ENCODE results near the gene ZDHHC11.

Gene ZDHHC11

DNA sequence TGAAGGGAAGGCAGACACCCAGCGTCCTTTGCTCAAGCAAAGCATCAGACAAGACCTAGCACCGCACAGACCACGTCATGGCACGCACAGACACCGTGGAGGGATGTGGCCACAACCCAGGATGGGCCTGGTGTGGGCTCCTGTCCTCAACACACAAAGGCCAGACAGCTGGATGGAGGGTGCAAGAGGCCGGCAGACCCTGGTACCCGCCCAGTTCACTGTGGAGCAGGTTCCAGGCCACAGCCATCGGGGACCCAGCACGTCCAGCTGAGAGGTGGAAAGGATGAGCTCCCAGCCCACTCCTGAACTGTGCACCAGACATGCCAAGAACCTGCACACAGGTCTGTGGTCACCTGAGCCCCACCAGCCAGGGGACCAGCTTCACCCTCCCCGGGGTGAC, 15.0 kb upstream of the ZDHHC11 start:
- no peak overlapping the region for H3K4me2 ChIP-seq (ENCODE audit: low read length)
- H3K9ac ChIP-seq (ENCODE audit: low read length): no peak overlapping the region

DNA sequence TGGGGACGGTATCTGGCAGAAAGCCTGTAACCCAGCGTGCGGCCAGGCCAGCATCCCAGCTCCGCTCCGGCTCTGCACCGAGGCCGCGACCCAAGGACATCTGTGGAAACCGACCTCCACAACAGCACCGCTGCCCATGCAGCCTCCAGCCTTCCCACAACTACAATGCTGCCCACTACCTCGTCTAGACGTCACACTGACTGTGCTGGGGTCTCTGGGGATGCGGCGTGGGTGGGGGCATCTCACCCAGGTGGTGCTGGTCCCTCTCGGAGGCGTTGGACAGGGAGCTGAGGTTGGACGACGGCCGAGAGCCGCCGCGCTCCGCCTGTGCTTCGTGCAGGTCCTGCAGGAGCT, 14.4 kb upstream of the ZDHHC11 start:
- WGBS (ENCODE audit: extremely low coverage, insufficient coverage, insufficient read length): no CpG with 5 or more reads among the region's 24 CpGs
- no peaks in the 10 kb centered on the region for H3K4me1 ChIP-seq (ENCODE audit: control insufficient read depth in 1 of 2, insufficient read depth in 2 of 2, low read length in 2 of 2)
- H3K9ac ChIP-seq (ENCODE audit: low read length): no peak overlapping the region
- H2AFZ ChIP-seq (ENCODE audit: insufficient read depth, low read length, poor library complexity): no peak overlapping the region
- H3K23ac ChIP-seq (ENCODE audit: low read length): no peak overlapping the region
- H2BK5ac ChIP-seq (ENCODE audit: low read depth, low read length, poor library complexity): no peak overlapping the region
- no peak overlapping the region for H4K8ac ChIP-seq (ENCODE audit: low read depth, low read length)
- no peak overlapping the region for H3K4me3 ChIP-seq (ENCODE audit: low read depth, low read length)
- H3K18ac ChIP-seq (ENCODE audit: low read length): no peak overlapping the region
- no peak overlapping the region for H4K12ac ChIP-seq (ENCODE audit: low read depth, low read length)
- H3K27me3 ChIP-seq (ENCODE audit: insufficient read depth, low read length): no peaks in the 10 kb centered on the region
- no peak overlapping the region for H3K14ac ChIP-seq (ENCODE audit: low read length)
- no peaks in the 10 kb centered on the region for H3K79me1 ChIP-seq (ENCODE audit: low read length)
- peaks cover 68 to 76% of the 10 kb centered on the region in 2 experiments for H3K36me3 ChIP-seq (ENCODE audit: control insufficient read depth in 1 of 2, insufficient read depth in 2 of 2, low read length in 2 of 2)
- no peak overlapping the region for H2BK12ac ChIP-seq (ENCODE audit: low read length)
- H2AK5ac ChIP-seq (ENCODE audit: low read length): no peak overlapping the region
- no peak overlapping the region for H3K27ac ChIP-seq (ENCODE audit: low read depth, low read length)
- H3K4ac ChIP-seq (ENCODE audit: low read depth, low read length): no peak overlapping the region
- no peak overlapping the region for H3K4me2 ChIP-seq (ENCODE audit: low read length)
- DNase-seq: no peak
- H2BK120ac ChIP-seq (ENCODE audit: insufficient read depth, low read length, poor library complexity): no peak overlapping the region
- H4K91ac ChIP-seq (ENCODE audit: low read depth, low read length): no peak overlapping the region
- peaks cover 3% of the 10 kb centered on the region for H3K9me3 ChIP-seq (ENCODE audit: insufficient read depth, low read depth, low read length)
- H3K79me2 ChIP-seq (ENCODE audit: control insufficient read depth, insufficient read depth, low read length, poor library complexity): no peaks in the 10 kb centered on the region

More for the DNA sequence above, 15.0 kb upstream of the ZDHHC11 start:
- Histone ChIP-seq H2BK5ac (ENCODE audit: low read depth, low read length, poor library complexity) (no peak overlapping the region), H2AFZ (ENCODE audit: insufficient read depth, low read length, poor library complexity) (no peak overlapping the region), H2BK12ac (ENCODE audit: low read length) (no peak overlapping the region), H3K4me3 (ENCODE audit: low read depth, low read length) (no peak overlapping the region), H3K4me1 (ENCODE audit: control insufficient read depth in 1 of 2, insufficient read depth in 2 of 2, low read length in 2 of 2) (no peaks in the 10 kb centered on the region), H4K8ac (ENCODE audit: low read depth, low read length) (no peak overlapping the region), H3K9me3 (ENCODE audit: insufficient read depth, low read depth, low read length) (peaks cover 3% of the 10 kb centered on the region), H3K4ac (ENCODE audit: low read depth, low read length) (no peak overlapping the region), H3K18ac (ENCODE audit: low read length) (no peak overlapping the region), H3K27ac (ENCODE audit: low read depth, low read length) (no peak overlapping the region), H3K79me1 (ENCODE audit: low read length) (no peaks in the 10 kb centered on the region), H3K14ac (ENCODE audit: low read length) (no peak overlapping the region), H2AK5ac (ENCODE audit: low read length) (no peak overlapping the region), H4K12ac (ENCODE audit: low read depth, low read length) (no peak overlapping the region), H3K79me2 (ENCODE audit: control insufficient read depth, insufficient read depth, low read length, poor library complexity) (no peaks in the 10 kb centered on the region), H3K27me3 (ENCODE audit: insufficient read depth, low read length) (no peaks in the 10 kb centered on the region), H3K23ac (ENCODE audit: low read length) (no peak overlapping the region), H2BK120ac (ENCODE audit: insufficient read depth, low read length, poor library complexity) (no peak overlapping the region), H4K91ac (ENCODE audit: low read depth, low read length) (no peak overlapping the region), H3K36me3 (ENCODE audit: control insufficient read depth in 1 of 2, insufficient read depth in 2 of 2, low read length in 2 of 2) (peaks cover 71 to 81% of the 10 kb centered on the region in 2 experiments)
- no peak for DNase-seq
- WGBS (ENCODE audit: extremely low coverage, insufficient coverage, insufficient read length): no CpG with 5 or more reads among the region's 10 CpGs

DNA sequence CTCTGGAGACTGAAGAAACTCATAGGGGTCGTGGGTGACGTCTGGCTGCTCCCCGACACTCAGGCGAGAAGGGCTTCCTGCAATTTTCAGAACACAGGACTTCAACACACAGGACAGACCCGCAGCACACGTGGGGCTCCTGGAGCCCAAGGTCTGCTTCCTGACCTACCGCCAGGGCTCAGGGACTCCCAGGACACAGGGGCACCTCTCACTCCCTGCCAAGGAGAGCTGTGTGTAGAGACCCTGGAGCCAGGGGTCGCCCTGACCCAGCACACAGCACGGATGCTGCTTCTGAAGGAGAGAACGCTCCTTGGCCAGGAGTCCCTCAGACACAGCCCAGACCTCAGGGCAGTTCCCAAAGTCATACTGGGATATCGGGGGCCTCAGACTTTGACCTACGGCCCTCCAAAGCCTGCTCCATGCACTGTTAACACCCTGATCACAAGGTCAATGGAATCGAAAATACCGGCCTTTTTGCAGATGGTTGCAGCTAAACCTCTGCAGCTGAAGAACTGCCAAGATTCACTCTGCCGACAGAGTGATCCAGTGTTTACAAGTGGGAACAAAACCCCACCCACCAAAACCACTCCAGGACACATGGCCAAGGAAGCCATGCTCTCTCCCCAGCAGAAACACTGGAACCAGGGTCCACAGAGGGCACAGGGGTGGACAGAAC, 13.8 kb upstream of the ZDHHC11 start:
- no peak overlapping the region for H2BK120ac ChIP-seq (ENCODE audit: insufficient read depth, low read length, poor library complexity)
- H3K27me3 ChIP-seq (ENCODE audit: insufficient read depth, low read length): no peaks in the 10 kb centered on the region
- H4K91ac ChIP-seq (ENCODE audit: low read depth, low read length): no peak overlapping the region
- no peak overlapping the region for H3K14ac ChIP-seq (ENCODE audit: low read length)
- H2BK12ac ChIP-seq (ENCODE audit: low read length): no peak overlapping the region
- H3K79me2 ChIP-seq (ENCODE audit: control insufficient read depth, insufficient read depth, low read length, poor library complexity): no peaks in the 10 kb centered on the region
- H2BK5ac ChIP-seq (ENCODE audit: low read depth, low read length, poor library complexity): no peak overlapping the region
- H2AFZ ChIP-seq (ENCODE audit: insufficient read depth, low read length, poor library complexity): no peak overlapping the region
- WGBS (ENCODE audit: extremely low coverage, insufficient coverage, insufficient read length): no CpG with 5 or more reads among the region's 15 CpGs
- H3K27ac ChIP-seq (ENCODE audit: low read depth, low read length): no peak overlapping the region
- H2AK5ac ChIP-seq (ENCODE audit: low read length): no peak overlapping the region
- no peak overlapping the region for H3K23ac ChIP-seq (ENCODE audit: low read length)
- H3K4me2 ChIP-seq (ENCODE audit: low read length): no peak overlapping the region
- peaks cover 62 to 76% of the 10 kb centered on the region in 2 experiments for H3K36me3 ChIP-seq (ENCODE audit: control insufficient read depth in 1 of 2, insufficient read depth in 2 of 2, low read length in 2 of 2)
- H3K4ac ChIP-seq (ENCODE audit: low read depth, low read length): no peak overlapping the region
- H3K4me3 ChIP-seq (ENCODE audit: low read depth, low read length): no peak overlapping the region
- no peaks in the 10 kb centered on the region for H3K79me1 ChIP-seq (ENCODE audit: low read length)
- H3K9ac ChIP-seq (ENCODE audit: low read length): no peak overlapping the region
- no peak overlapping the region for H4K12ac ChIP-seq (ENCODE audit: low read depth, low read length)
- H3K9me3 ChIP-seq (ENCODE audit: insufficient read depth, low read depth, low read length): peaks cover 3% of the 10 kb centered on the region
- no peak overlapping the region for H3K18ac ChIP-seq (ENCODE audit: low read length)
- no peak for DNase-seq
- no peak overlapping the region for H4K8ac ChIP-seq (ENCODE audit: low read depth, low read length)
- H3K4me1 ChIP-seq (ENCODE audit: control insufficient read depth in 1 of 2, insufficient read depth in 2 of 2, low read length in 2 of 2): no peaks in the 10 kb centered on the region

DNA sequence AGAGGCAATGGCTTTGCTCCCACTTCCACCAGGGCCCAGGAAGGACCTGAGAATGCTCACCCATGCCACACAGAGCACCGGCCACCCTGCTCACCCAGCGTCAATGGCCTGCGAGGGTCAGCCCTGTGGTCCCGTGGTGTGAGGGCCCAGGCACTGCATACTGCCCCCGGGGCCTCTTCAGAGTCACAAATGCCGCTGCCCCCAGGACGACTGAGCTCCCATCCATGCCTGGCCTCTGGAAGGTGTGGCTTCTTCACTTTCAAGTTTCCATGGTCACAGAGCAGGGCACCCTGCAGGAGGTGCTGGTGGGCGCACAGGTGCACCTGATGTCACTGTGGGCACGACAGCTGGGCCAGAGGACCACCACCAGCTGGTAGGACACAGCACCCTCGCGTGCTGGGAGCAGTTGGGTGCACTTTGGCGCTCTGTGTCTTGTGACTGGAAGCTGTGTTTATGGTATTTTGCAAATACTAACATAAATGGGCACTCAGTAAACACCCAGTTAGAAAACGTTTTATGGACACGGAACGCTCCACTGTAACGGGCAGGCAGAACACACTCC, 12.5 kb upstream of the ZDHHC11 start:
- H3K4me3 ChIP-seq (ENCODE audit: low read depth, low read length): no peak overlapping the region
- no peak overlapping the region for H2AK5ac ChIP-seq (ENCODE audit: low read length)
- H4K12ac ChIP-seq (ENCODE audit: low read depth, low read length): no peak overlapping the region
- H3K18ac ChIP-seq (ENCODE audit: low read length): no peak overlapping the region
- no peak for DNase-seq
- no peaks in the 10 kb centered on the region for H3K79me2 ChIP-seq (ENCODE audit: control insufficient read depth, insufficient read depth, low read length, poor library complexity)
- no CpG with 5 or more reads among the region's 16 CpGs for WGBS (ENCODE audit: extremely low coverage, insufficient coverage, insufficient read length)
- no peaks in the 10 kb centered on the region for H3K79me1 ChIP-seq (ENCODE audit: low read length)
- no peak overlapping the region for H3K4ac ChIP-seq (ENCODE audit: low read depth, low read length)
- H2BK120ac ChIP-seq (ENCODE audit: insufficient read depth, low read length, poor library complexity): no peak overlapping the region
- H3K23ac ChIP-seq (ENCODE audit: low read length): no peak overlapping the region
- no peaks in the 10 kb centered on the region for H3K4me1 ChIP-seq (ENCODE audit: control insufficient read depth in 1 of 2, insufficient read depth in 2 of 2, low read length in 2 of 2)
- no peak overlapping the region for H2BK5ac ChIP-seq (ENCODE audit: low read depth, low read length, poor library complexity)
- no peak overlapping the region for H4K8ac ChIP-seq (ENCODE audit: low read depth, low read length)
- no peak overlapping the region for H3K9ac ChIP-seq (ENCODE audit: low read length)
- no peak overlapping the region for H3K14ac ChIP-seq (ENCODE audit: low read length)
- H4K91ac ChIP-seq (ENCODE audit: low read depth, low read length): no peak overlapping the region
- H2AFZ ChIP-seq (ENCODE audit: insufficient read depth, low read length, poor library complexity): no peak overlapping the region
- no peak overlapping the region for H3K27ac ChIP-seq (ENCODE audit: low read depth, low read length)
- H3K9me3 ChIP-seq (ENCODE audit: insufficient read depth, low read depth, low read length): peaks cover 2% of the 10 kb centered on the region
- no peak overlapping the region for H2BK12ac ChIP-seq (ENCODE audit: low read length)
- no peak overlapping the region for H3K4me2 ChIP-seq (ENCODE audit: low read length)
- no peaks in the 10 kb centered on the region for H3K27me3 ChIP-seq (ENCODE audit: insufficient read depth, low read length)
- peaks cover 53 to 67% of the 10 kb centered on the region in 2 experiments for H3K36me3 ChIP-seq (ENCODE audit: control insufficient read depth in 1 of 2, insufficient read depth in 2 of 2, low read length in 2 of 2)
